Activated CD4-positive, CD25-positive, alpha-beta regulatory T cell (primary cell): ENCODE measurements around the gene ATOX1.
"Not testable (repeated sequence)": the region's sequence is repeated elsewhere in the genome, so short reads cannot be mapped to it uniquely, and the experiment has no call there.

Experiments
- DNase-seq, 4 experiments: peaks; one replicate each; lab custom pipeline; 2025; lab: John Stamatoyannopoulos, UW

The ATOX1 gene

GRCh38 chr5:151733358-151734063 is 24.9 kb downstream of the ATOX1 start:
- DNase-seq: no peak

- DNase-seq: no peak
These were observed 28.1 kb downstream of the ATOX1 start for GRCh38 chr5:151730381-151730780.

- not testable (repeated sequence) for DNase-seq
These were observed 28.8 kb downstream of the ATOX1 start for GRCh38 chr5:151729597-151729996.

- DNase-seq: no peak
These were observed 34.1 kb downstream of the ATOX1 start for GRCh38 chr5:151724360-151724759.

- DNase-seq: no peak
These were observed 35.9 kb downstream of the ATOX1 start for GRCh38 chr5:151722546-151722945.

GRCh38 chr5:151721812-151722391 is 36.5 kb downstream of the ATOX1 start:
- no peak for DNase-seq

GRCh38 chr5:151721087-151721646 is 37.3 kb downstream of the ATOX1 start:
- no peak for DNase-seq

GRCh38 chr5:151720215-151720614 is 38.2 kb downstream of the ATOX1 start:
- no peak for DNase-seq

- no peak for DNase-seq
These were observed 39.0 kb downstream of the ATOX1 start for GRCh38 chr5:151719228-151720000.

- no peak for DNase-seq
These were observed 39.8 kb downstream of the ATOX1 start for GRCh38 chr5:151718646-151719045.

GRCh38 chr5:151718153-151718552 is 40.3 kb downstream of the ATOX1 start:
- no peak for DNase-seq

- DNase-seq: no peak
These were observed 41.0 kb downstream of the ATOX1 start for GRCh38 chr5:151717416-151717815.

- DNase-seq: no peak
These were observed 49.2 kb downstream of the ATOX1 start for GRCh38 chr5:151709109-151709735.

GRCh38 chr5:151708126-151708525 is 50.3 kb downstream of the ATOX1 start:
- no peak for DNase-seq

- DNase-seq: no peak
These were observed 50.9 kb downstream of the ATOX1 start for GRCh38 chr5:151707567-151707966.

GRCh38 chr5:151706906-151707305 is 51.5 kb downstream of the ATOX1 start:
- DNase-seq: no peak

GRCh38 chr5:151703780-151704179 is 54.7 kb downstream of the ATOX1 start:
- no peak for DNase-seq

- DNase-seq: no peak
These were observed 55.2 kb downstream of the ATOX1 start for GRCh38 chr5:151703227-151703626.

- no peak for DNase-seq
These were observed 57.6 kb downstream of the ATOX1 start for GRCh38 chr5:151700820-151701219.

- DNase-seq: no peak
These were observed 58.1 kb downstream of the ATOX1 start for GRCh38 chr5:151700296-151700695.

- DNase-seq: no peak
These were observed 59.1 kb downstream of the ATOX1 start for GRCh38 chr5:151699071-151699901.
